H1 (cell line): ENCODE results near the gene TMBIM6. TPM values are rescaled to one million over a fixed set of nuclear protein-coding genes. Genes with fewer than 3 reads are reported as not detected.

ENCODE experiments used
- CTCF ChIA-PET: fragments of 300-600 bp; sonication (Branson Sonifier 250); formaldehyde crosslinking; loops from one replicate; lab custom pipeline; 2021; ENCODE audit not compliant: partially characterized antibody; lab: Charles Lee
- POLR2A ChIA-PET: fragments of 300-600 bp; sonication (Branson Sonifier 250); formaldehyde crosslinking; loops from one replicate; lab custom pipeline; 2021; ENCODE audit warnings: inconsistent platforms; ENCODE audit not compliant: partially characterized antibody; lab: Charles Lee
- DNase-seq, 2 experiments: peaks; one replicate each; pipeline versions ENCODE4 v3.0.0 to v3.0.0-alpha.2; 2010 to 2022; ENCODE audit warnings: low spot score in 2 of 2, low read depth in 1 of 2, mixed read lengths in 1 of 2
- FAIRE-seq: peaks from 2 replicates; lab custom pipeline; 2011; peaks lifted over from hg19 to GRCh38; lab: Jason Lieb, UNC
- H2AFZ ChIP-seq: 2 replicates; pipeline ENCODE4 v1.8.1; 2012; ENCODE audit warnings: low read length, inconsistent platforms
- H2AK5ac ChIP-seq: 2 replicates; pipeline ENCODE4 v1.6.1; 2013; ENCODE audit warnings: low read depth, low read length
- H2BK120ac ChIP-seq: replicated peaks from 2 replicates; pipeline ENCODE3; 2013; ENCODE audit warnings: low read depth, low read length, inconsistent platforms
- H2BK12ac ChIP-seq: 2 replicates; pipeline ENCODE4 v1.6.1; 2013; ENCODE audit warnings: low read depth, low read length
- H2BK15ac ChIP-seq: 2 replicates; pipeline ENCODE4 v1.6.1; 2013; ENCODE audit warnings: low read length
- H2BK20ac ChIP-seq: 2 replicates; pipeline ENCODE4 v1.6.1; 2013; ENCODE audit warnings: low read length
- H2BK5ac ChIP-seq: 2 replicates; pipeline ENCODE4 v1.6.1; 2013; ENCODE audit warnings: low read depth, low read length
- H3K14ac ChIP-seq: 2 replicates; pipeline ENCODE4 v1.6.1; 2013; ENCODE audit warnings: inconsistent platforms; ENCODE audit not compliant: insufficient read length
- H3K18ac ChIP-seq: 2 replicates; pipeline ENCODE4 v1.6.1; 2013; ENCODE audit warnings: low read length; ENCODE audit errors: extremely low read depth
- H3K23ac ChIP-seq: 2 replicates; pipeline ENCODE4 v1.6.1; 2013; ENCODE audit warnings: inconsistent platforms; ENCODE audit not compliant: insufficient read length
- H3K23me2 ChIP-seq: 2 replicates; pipeline ENCODE4 v1.6.1; 2013; ENCODE audit warnings: low read depth, low read length
- H3K27ac ChIP-seq: 2 replicates; pipeline ENCODE4 v1.6.1; 2011; ENCODE audit warnings: low read depth, low read length, inconsistent platforms
- H3K27me3 ChIP-seq, 4 experiments: replicated peaks in 1 of 4; 1 replicate in 1 of 4; 2 replicates in 3 of 4; pipeline versions ENCODE4 v1.6.1 to v1.8.1; 2011 to 2013; ENCODE audit warnings: low read length in 3 of 4, mild to moderate bottlenecking in 3 of 4, inconsistent platforms in 2 of 4, mixed read lengths in 2 of 4, moderate library complexity in 1 of 4; ENCODE audit not compliant: control insufficient read depth in 3 of 4, insufficient read depth in 3 of 4; ENCODE audit errors: extremely low read depth in 1 of 4
- H3K36me3 ChIP-seq, 4 experiments: 2 replicates each; pipeline versions ENCODE4 v1.6.1 to v1.8.1; 2011 to 2013; ENCODE audit warnings: mild to moderate bottlenecking in 4 of 4, low read length in 3 of 4, moderate library complexity in 2 of 4, control low read depth in 1 of 4, inconsistent platforms in 1 of 4; ENCODE audit not compliant: insufficient read depth in 4 of 4, control insufficient read depth in 2 of 4
- H3K4ac ChIP-seq: replicated peaks from 2 replicates; pipeline ENCODE3; 2013; ENCODE audit warnings: low read length, low read depth, mixed read lengths, inconsistent platforms; ENCODE audit not compliant: insufficient read length
- H3K4me1 ChIP-seq, 4 experiments: replicated peaks in 1 of 4; 1 replicate in 1 of 4; 2 replicates in 3 of 4; pipeline versions ENCODE4 v1.6.1 to v1.8.1; 2011 to 2013; ENCODE audit warnings: low read length in 3 of 4, inconsistent platforms in 2 of 4, mixed read lengths in 1 of 4; ENCODE audit not compliant: insufficient read depth in 4 of 4, control insufficient read depth in 3 of 4
- H3K4me2 ChIP-seq, 2 experiments: 2 replicates each; pipeline versions ENCODE4 v1.6.1 to v1.8.1; 2011 to 2013; ENCODE audit warnings: low read depth in 2 of 2, low read length in 2 of 2, control low read depth in 1 of 2, inconsistent platforms in 1 of 2, mild to moderate bottlenecking in 1 of 2; ENCODE audit not compliant: insufficient read depth in 1 of 2
- H3K4me3 ChIP-seq, 4 experiments: fragments of 200-600, 300-600 bp in 1 of 4; sonication (generic), shearing (Covaris generic), sonication (Bioruptor Twin) in 1 of 4; 2 replicates each; pipeline versions ENCODE4 v1.5.1 to v1.8.1; 2011 to 2016; ENCODE audit warnings: low read length in 4 of 4, low read depth in 3 of 4, control low read depth in 2 of 4, inconsistent platforms in 2 of 4, mild to moderate bottlenecking in 2 of 4, mixed read lengths in 1 of 4, moderate library complexity in 1 of 4; ENCODE audit not compliant: insufficient read depth in 2 of 4; ENCODE audit errors: extremely low read depth in 1 of 4
- H3K56ac ChIP-seq: replicated peaks from 2 replicates; pipeline ENCODE3; 2013; ENCODE audit warnings: low read depth, mild to moderate bottlenecking, mixed read lengths, low read length, inconsistent platforms; ENCODE audit not compliant: insufficient read length
- H3K79me1 ChIP-seq: 2 replicates; pipeline ENCODE4 v1.6.1; 2013; ENCODE audit warnings: low read depth, low read length, control low read depth
- H3K79me2 ChIP-seq, 2 experiments: 2 replicates each; pipeline versions ENCODE4 v1.6.1 to v1.8.1; 2012 to 2013; ENCODE audit warnings: low read length in 2 of 2, mild to moderate bottlenecking in 2 of 2, inconsistent platforms in 1 of 2; ENCODE audit not compliant: insufficient read depth in 2 of 2, control insufficient read depth in 1 of 2
- H3K9ac ChIP-seq, 4 experiments: replicated peaks in 1 of 4; 1 replicate in 1 of 4; 2 replicates in 3 of 4; pipeline versions ENCODE4 v1.6.1 to v1.8.1; 2011 to 2013; ENCODE audit warnings: low read depth in 3 of 4, low read length in 3 of 4, control low read depth in 2 of 4, mild to moderate bottlenecking in 2 of 4, moderate library complexity in 2 of 4, inconsistent platforms in 1 of 4; ENCODE audit errors: extremely low read depth in 1 of 4
- H3K9me3 ChIP-seq, 2 experiments: 2 replicates each; pipeline versions ENCODE4 v1.6.1 to v1.8.1; 2012 to 2013; ENCODE audit warnings: mild to moderate bottlenecking in 2 of 2, moderate library complexity in 2 of 2, control low read depth in 1 of 2, inconsistent platforms in 1 of 2, low read depth in 1 of 2, low read length in 1 of 2, mixed read lengths in 1 of 2; ENCODE audit not compliant: insufficient read depth in 2 of 2
- H4K20me1 ChIP-seq, 2 experiments: replicated peaks in 1 of 2; 2 replicates each; pipeline versions ENCODE3 to v1.8.1; 2011 to 2013; ENCODE audit warnings: inconsistent platforms in 2 of 2, low read length in 2 of 2, mild to moderate bottlenecking in 1 of 2; ENCODE audit not compliant: insufficient read depth in 2 of 2, control insufficient read depth in 1 of 2
- H4K5ac ChIP-seq: 2 replicates; pipeline ENCODE4 v1.6.1; 2013; ENCODE audit warnings: low read length, low read depth, mixed read lengths, inconsistent platforms; ENCODE audit not compliant: insufficient read length
- H4K8ac ChIP-seq: 2 replicates; pipeline ENCODE4 v1.8.0; 2013; ENCODE audit warnings: mild to moderate bottlenecking, moderate library complexity, low read length, inconsistent platforms; ENCODE audit not compliant: insufficient read depth; ENCODE audit errors: extremely low read depth
- H4K91ac ChIP-seq: replicated peaks from 2 replicates; pipeline ENCODE3; 2013; ENCODE audit warnings: low read length, mixed read lengths, inconsistent platforms; ENCODE audit not compliant: insufficient read length
- ASH2L ChIP-seq: fragments of 200-600, 300-600 bp; sonication (generic); IDR thresholded peaks from one replicate; pipeline ENCODE4 v1.7.1; 2017; ENCODE audit warnings: low read length
- BACH1 ChIP-seq: IDR thresholded peaks from 2 replicates; pipeline ENCODE4 v1.6.1; 2012; ENCODE audit warnings: low read length, improper control_type of control experiment
- CBX5 ChIP-seq: fragments of 300-800, 300-1000 bp; sonication (generic); IDR thresholded peaks from 2 replicates; pipeline ENCODE4 v1.7.1; 2016; ENCODE audit warnings: antibody characterized with exemption, low read length, low read depth
- CBX8 ChIP-seq: fragments of 300-800, 300-1000 bp; sonication (generic); IDR thresholded peaks from 2 replicates; pipeline ENCODE4 v1.7.1; 2016; ENCODE audit warnings: low read depth, low read length, borderline replicate concordance
- CHD1 ChIP-seq: IDR thresholded peaks from 2 replicates; pipeline ENCODE4 v1.6.1; 2012; ENCODE audit warnings: low read depth, low read length, improper control_type of control experiment
- CREB1 ChIP-seq: IDR thresholded peaks from 2 replicates; pipeline ENCODE4 v1.6.1; 2012; ENCODE audit warnings: inconsistent platforms
- FOSL1 ChIP-seq: IDR thresholded peaks from 2 replicates; pipeline ENCODE4 v1.6.1; 2011; ENCODE audit warnings: mild to moderate bottlenecking, low read depth, low read length, moderate library complexity; ENCODE audit not compliant: insufficient read depth
- GABPA ChIP-seq: IDR thresholded peaks from 2 replicates; pipeline ENCODE4 v1.6.1; 2011; ENCODE audit warnings: mild to moderate bottlenecking, low read length, moderate library complexity, borderline replicate concordance; ENCODE audit not compliant: insufficient read depth
- KDM4A ChIP-seq: IDR thresholded peaks from one replicate; pipeline ENCODE4 v1.7.1; 2012; ENCODE audit warnings: low read depth, mild to moderate bottlenecking, moderate library complexity, low read length, inconsistent platforms; ENCODE audit not compliant: severe bottlenecking
- MAX ChIP-seq: IDR thresholded peaks from 2 replicates; pipeline ENCODE4 v1.6.1; 2012; ENCODE audit warnings: inconsistent platforms
- POLR2A ChIP-seq, 2 experiments: IDR thresholded peaks; 1 replicate in 1 of 2; 2 replicates in 1 of 2; pipeline ENCODE4 v1.6.1; 2011; ENCODE audit warnings: low read depth in 2 of 2, low read length in 2 of 2, mild to moderate bottlenecking in 2 of 2; ENCODE audit errors: control extremely low read depth in 1 of 2
- SAP30 ChIP-seq: fragments of 300-600 bp; sonication (generic); IDR thresholded peaks from 2 replicates; pipeline ENCODE4 v1.7.1; 2012; ENCODE audit warnings: low read length, moderate library complexity, mild to moderate bottlenecking, inconsistent platforms; ENCODE audit not compliant: insufficient read depth, insufficient replicate concordance
- SP2 ChIP-seq: IDR thresholded peaks from 2 replicates; pipeline ENCODE4 v1.6.1; 2012; ENCODE audit warnings: mild to moderate bottlenecking, low read length, inconsistent platforms
- YY1 ChIP-seq: IDR thresholded peaks from 2 replicates; pipeline ENCODE4 v1.6.1; 2011; ENCODE audit warnings: low read depth, mild to moderate bottlenecking, low read length
- WGBS, 2 experiments: shearing (Covaris generic) in 1 of 2; methylation state at CpG; one replicate each; pipeline versions ENCODE4 v1.1.6 to v1.1.7; 2013 to 2015; ENCODE audit warnings: low lambda C conversion rate in 2 of 2, mixed read lengths in 2 of 2, inconsistent platforms in 1 of 2, low coverage in 1 of 2, missing lambda C conversion rate in 1 of 2; ENCODE audit not compliant: insufficient replicate concordance in 2 of 2, insufficient coverage in 1 of 2, insufficient read length in 1 of 2; ENCODE audit errors: extremely low coverage in 1 of 2, missing lambda C conversion rate in 1 of 2; 5-methylcytosine and 5-hydroxymethylcytosine counted together
- polyA plus RNA-seq, 7 experiments: library from polyadenylated mRNA; depleted of rRNA in 3 of 7; stranded (reverse) in 5 of 7; unstranded in 2 of 7; fragments of >200 nt in 5 of 7; fragments of 200-250 nt in 2 of 7; gene quantifications; 1 replicate in 5 of 7; 2 replicates in 1 of 7; 4 replicates in 1 of 7; pipeline versions ENCODE4 v1.2.1 to v1.2.3, GENCODE V29; 2011 to 2013; ENCODE audit warnings: missing spikeins in 2 of 7, mixed read lengths in 2 of 7
- total RNA-seq: library from RNA; stranded (reverse); fragmentation: NEBNext Ultra II Directional; extraction: Animal tissue kit (Norgen Biotek cat#: 25700); gene quantifications from 2 replicates; pipeline ENCODE4 v1.2.1, GENCODE V29; 2021

Gene TMBIM6
- total and polyA plus RNA-seq, 2 of the 8 experiments (the other 6 are each of a cell fraction or from before 2014, with no cell fraction given): 423 to 556 TPM

- Histone ChIP-seq H3K23ac (no peak overlapping the region), H3K79me2 (peaks cover 0 to 68% of the 10 kb centered on the region in 2 experiments; a peak in 3 of 4 replicates), H4K20me1 (no peaks in the 10 kb centered on the region), H3K18ac (no peak overlapping the region), H3K23me2 (peaks cover 2% of the 10 kb centered on the region), H3K56ac (no peak overlapping the region), H4K91ac (no peak overlapping the region), H4K5ac (no peak overlapping the region), H4K8ac (no peak overlapping the region), H2BK15ac (no peak overlapping the region), H2BK5ac (0 out of 2 replicates have a peak overlapping the region, but pooled peaks have one; percentile 14), H3K4me3 (no peak overlapping the region), H3K9ac (no peak overlapping the region), H3K9me3 (no peaks in the 10 kb centered on the region), H2BK12ac (0 out of 2 replicates have a peak overlapping the region, but pooled peaks have one; percentile 0), H3K14ac (no peak overlapping the region), H2AFZ (no peak overlapping the region), H3K27ac (no peak overlapping the region), H3K79me1 (peaks cover 4% of the 10 kb centered on the region; the same call in 1 of the 2 replicates), H3K4ac (no peak overlapping the region), H2BK20ac (no peak overlapping the region), H3K4me2 (no peak overlapping the region), H3K36me3 (no peaks in the 10 kb centered on the region), H2AK5ac (0 out of 2 replicates have a peak overlapping the region, but pooled peaks have one; percentile 2), H3K27me3 (no peaks in the 10 kb centered on the region), H3K4me1 (peaks cover 4 to 28% (median 19%) of the 10 kb centered on the region in 4 experiments), H2BK120ac (no peak overlapping the region)
- DNase-seq: no peak
- ChIA-PET POLR2A (interaction anchor here (1.2 to 6.4 kb wide), 3 partner anchors 13 to 47 kb away, joined by 5 to 35 read pairs (median 19); partner anchors contain the start of gene TMBIM6), CTCF (interaction anchor here (0.6 to 8.6 kb wide), 5 partner anchors 10 to 387 kb away, joined by 3 to 71 read pairs (median 3); partner anchors contain the start of gene FMNL3)
- 89% methylated on average over 8 of the region's 8 CpGs; no CpG with 5 or more reads in 1 of the 2 experiments for WGBS, 2 experiments
- FAIRE-seq: no peak
- TF ChIP-seq CBX8 (no peak), FOSL1 (no peak), CBX5 (no peak), ASH2L (no peak), SAP30 (no peak), GABPA (no peak), MAX (no peak), POLR2A (IDR thresholded peaks at IDR 0.05; ENCODE audit: control extremely low read depth in 1 of 2, low read depth in 2 of 2, low read length in 2 of 2) (no peak), KDM4A (no peak), BACH1 (no peak), CREB1 (no peak), CHD1 (no peak), SP2 (no peak), YY1 (no peak)
Measured at GRCh38 chr12:49693931-49694444, 47.4 kb upstream of the TMBIM6 start.
